Spinal cord (tissue), 4 donors: ENCODE measurements around the gene RNU5D-1. TPM values are rescaled to one million over a fixed set of nuclear protein-coding genes. Genes with fewer than 3 reads are reported as not detected.

Experiments used
- polyA plus RNA-seq, 2 donors: library from polyadenylated mRNA; unstranded; fragments of 120-200 nt; gene quantifications; one replicate each; pipeline ENCODE4 v1.2.1, GENCODE V29; 2013; ENCODE audit not compliant: insufficient read length in 2 of 2
- small RNA-seq: library from RNA; depleted of rRNA; stranded (forward); fragments of <200 nt; gene quantifications from one replicate; pipeline ENCODE3, GENCODE V24; 2014; ENCODE audit warnings: low replicate concordance
- total RNA-seq, 2 donors: library from RNA; depleted of rRNA in 1 of 2; stranded (reverse); fragments of 120-200 nt in 1 of 2; fragments of >200 nt in 1 of 2; gene quantifications; one replicate each; pipeline versions ENCODE4 v1.2.3 to v1.2.4, GENCODE V29; 2013 to 2014

Gene RNU5D-1
- total and polyA plus RNA-seq, 4 donors: not detected

Small RNAs within 50 kb of the gene (small RNA-seq; reads per million reads assigned to genes)
- gene RNU5D-1 (45.4 reads per million, percentile 97 among the genes with 10 or more reads in this experiment), gene RNU5F-1 (9.7 reads per million, percentile 96 among the genes with 10 or more reads in this experiment), gene SNORD38A (116 reads per million, percentile 98 among the genes with 10 or more reads in this experiment), gene SNORD38B (not detected), gene SNORD46 (2,093 reads per million, percentile 100 among the genes with 10 or more reads in this experiment), gene SNORD55 (not detected)

Other genes with a start within 250 kb of the RNU5D-1 start
- 1 to 10 TPM; 3.0 to 9.6 TPM for gene TMEM53, start 56.7 kb downstream of the RNU5D-1 start, total RNA-seq
- gene TMEM53, start 56.7 kb downstream of the RNU5D-1 start, polyA plus RNA-seq: 10 to 100 TPM; 14.2 to 14.8 TPM
- 10 to 100 TPM in 1 of 2 donors, 1 to 10 TPM in 1; 6.3 to 11.1 TPM for gene ARMH1, start 56.5 kb downstream of the RNU5D-1 start, total RNA-seq
- 10 to 100 TPM; 10.8 to 15.5 TPM for gene ARMH1, start 56.5 kb downstream of the RNU5D-1 start, polyA plus RNA-seq
- 10 to 100 TPM in 1 of 2 donors, 1 to 10 TPM in 1; 7.9 to 10.8 TPM for gene KIF2C, start 8.7 kb upstream of the RNU5D-1 start, total RNA-seq
- 10 to 100 TPM; 12.2 to 13.5 TPM for gene KIF2C, start 8.7 kb upstream of the RNU5D-1 start, polyA plus RNA-seq
- 1,000 to 10,000 TPM in 1 of 2 donors, 100 to 1,000 TPM in 1; 744 to 2,624 TPM for gene RPS8, start 44.4 kb upstream of the RNU5D-1 start, total RNA-seq
- gene RPS8, start 44.4 kb upstream of the RNU5D-1 start, polyA plus RNA-seq: 1,000 to 10,000 TPM; 1,330 to 1,338 TPM
- gene BEST4, start 57.0 kb upstream of the RNU5D-1 start, total RNA-seq: 1 to 10 TPM in 1 of 2 donors, under 1 TPM in 1; 0.40 to 1.3 TPM
- gene BEST4, start 57.0 kb upstream of the RNU5D-1 start, polyA plus RNA-seq: 1 to 10 TPM; 2.8 to 4.0 TPM
- 1 to 10 TPM; 8.9 TPM for gene PLK3, start 69.2 kb upstream of the RNU5D-1 start, total RNA-seq
- 10 to 100 TPM; 18.5 to 21.4 TPM for gene PLK3, start 69.2 kb upstream of the RNU5D-1 start, polyA plus RNA-seq
- gene DYNLT4, start 76.2 kb upstream of the RNU5D-1 start, total RNA-seq: 1 to 10 TPM in 1 of 2 donors, not detected in 1; 4.0 TPM
- gene DYNLT4, start 76.2 kb upstream of the RNU5D-1 start, polyA plus RNA-seq: 1 to 10 TPM in 1 of 2 donors, under 1 TPM in 1; 0.95 to 1.5 TPM
- gene BTBD19, start 77.4 kb upstream of the RNU5D-1 start, total RNA-seq: 1 to 10 TPM; 3.2 to 6.8 TPM
- 10 to 100 TPM in 1 of 2 donors, 1 to 10 TPM in 1; 5.5 to 10.5 TPM for gene BTBD19, start 77.4 kb upstream of the RNU5D-1 start, polyA plus RNA-seq
- gene PTCH2, start 112.1 kb upstream of the RNU5D-1 start, total RNA-seq: 1 to 10 TPM; 1.5 to 2.0 TPM
- gene PTCH2, start 112.1 kb upstream of the RNU5D-1 start, polyA plus RNA-seq: 10 to 100 TPM; 15.6 to 21.6 TPM